ENCODE data around the gene KDM4C.
"Not testable (repeated sequence)": the region's sequence is repeated elsewhere in the genome, so short reads cannot be mapped to it uniquely, and the experiment has no call there.

The KDM4C gene

DNA sequence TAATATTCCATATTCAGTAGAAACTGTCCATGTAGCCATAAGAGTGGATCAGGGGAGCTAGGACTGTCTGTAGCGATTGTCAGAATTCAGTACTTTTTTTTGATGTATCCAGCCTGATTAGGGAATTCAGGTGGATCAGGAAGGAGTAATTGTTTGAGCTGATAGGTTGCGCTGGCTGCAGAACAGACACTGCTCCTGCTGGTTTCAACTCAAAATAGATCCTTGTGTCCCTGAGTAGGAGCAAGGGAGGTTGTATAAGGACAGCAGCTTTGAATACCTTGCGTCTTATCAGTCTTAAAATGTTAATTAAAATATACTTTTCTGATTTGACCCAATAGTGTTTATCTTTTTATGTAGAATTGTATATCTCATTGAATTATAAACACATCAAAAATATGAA, 229.6 kb downstream of the KDM4C start:
- no peak for DNase-seq

DNA sequence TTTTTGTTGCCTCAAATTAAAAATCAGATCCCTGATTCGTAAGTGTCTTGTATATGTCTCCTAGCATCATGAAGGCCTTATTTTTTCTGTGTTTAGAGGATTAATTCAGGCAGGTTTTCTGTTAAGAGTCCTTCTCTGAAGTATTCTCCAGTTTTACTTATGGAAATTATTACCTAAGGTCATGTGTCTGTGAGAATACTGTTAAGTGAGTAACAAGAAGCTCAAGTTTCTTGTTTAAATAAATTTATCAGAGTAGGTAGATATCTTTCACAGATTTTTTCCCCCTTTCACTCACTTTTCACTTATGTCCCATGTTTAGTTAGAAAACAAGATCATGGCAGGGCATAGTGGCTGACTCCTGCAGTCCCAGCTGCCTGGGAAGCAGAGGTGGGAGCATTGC, 233.6 kb downstream of the KDM4C start:
- no peak for DNase-seq

DNA sequence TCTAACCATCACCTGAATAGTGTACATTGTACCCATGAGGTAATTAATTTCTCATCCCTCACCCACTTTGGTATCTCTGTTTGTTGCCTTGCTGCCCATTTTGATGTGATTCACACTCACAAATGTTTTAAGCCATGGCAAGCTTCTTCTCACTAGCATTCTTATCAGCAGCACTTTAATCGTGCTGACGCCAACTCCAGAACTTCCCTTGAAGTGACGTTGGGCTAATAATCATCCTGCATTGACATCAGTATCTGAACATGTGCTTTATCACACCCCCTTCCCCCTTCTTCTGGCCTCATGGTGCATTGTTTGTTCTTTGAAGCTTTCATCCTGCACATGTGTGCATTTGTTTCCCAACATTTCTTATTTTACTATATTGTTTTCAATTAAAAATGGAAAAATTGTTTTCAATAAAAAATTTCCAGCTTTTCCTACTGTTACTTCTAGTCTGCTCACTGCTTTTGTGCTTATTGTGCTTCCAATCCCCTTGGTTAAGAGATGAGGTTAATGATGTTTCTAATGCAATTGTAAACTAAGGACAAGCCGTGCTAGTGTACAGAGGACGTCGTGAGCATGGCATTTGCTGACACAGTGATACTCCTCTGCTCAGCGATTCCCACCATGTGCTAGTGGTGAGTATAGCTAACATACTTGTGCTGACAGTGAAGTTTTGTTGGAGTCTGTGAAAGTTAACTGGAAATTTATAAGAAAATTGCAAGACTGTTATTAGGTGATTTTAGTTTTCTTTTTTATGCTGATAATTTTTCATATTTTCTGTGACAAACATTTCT, 238.5 kb downstream of the KDM4C start:
- DNase-seq = no peak

DNA sequence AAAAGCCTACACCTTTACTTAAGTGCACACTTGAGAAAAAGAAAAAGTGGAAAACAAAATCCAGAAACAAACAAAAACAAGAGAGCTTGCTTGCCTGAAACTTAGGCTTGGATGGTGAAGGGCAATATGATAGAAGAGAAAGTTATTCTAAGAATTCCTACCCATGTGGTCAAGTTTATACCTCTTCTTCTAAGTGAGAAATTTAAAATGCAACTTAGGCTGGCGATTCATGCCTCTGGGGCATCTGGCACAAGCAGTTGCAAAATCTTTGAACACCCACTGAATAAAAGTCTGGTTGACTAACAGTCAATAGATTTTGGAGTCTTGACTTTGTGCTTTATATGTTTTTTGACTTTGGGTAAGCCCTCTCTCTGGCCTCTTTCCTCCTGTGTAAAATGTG, 239.6 kb downstream of the KDM4C start:
- no peak for DNase-seq

DNA sequence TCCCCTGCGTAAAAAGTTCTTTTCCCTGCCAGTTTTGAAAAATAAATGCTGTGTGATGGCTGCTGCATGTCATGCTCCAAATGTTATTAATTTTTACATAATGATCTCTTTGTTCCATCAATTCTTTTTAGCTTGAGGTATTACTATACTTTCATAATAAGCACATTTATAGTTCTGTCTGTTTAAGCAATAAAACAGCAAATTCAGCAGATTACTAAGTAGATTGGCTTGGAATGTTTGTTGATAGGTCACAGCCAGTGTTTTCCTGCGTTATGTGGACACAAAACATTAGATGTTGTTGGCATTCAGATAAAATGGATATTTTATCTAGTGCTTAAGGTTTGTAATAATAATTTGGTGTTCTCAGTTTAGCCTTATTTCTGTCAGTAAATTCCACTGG, 242.0 kb downstream of the KDM4C start:
- no peak for DNase-seq

DNA sequence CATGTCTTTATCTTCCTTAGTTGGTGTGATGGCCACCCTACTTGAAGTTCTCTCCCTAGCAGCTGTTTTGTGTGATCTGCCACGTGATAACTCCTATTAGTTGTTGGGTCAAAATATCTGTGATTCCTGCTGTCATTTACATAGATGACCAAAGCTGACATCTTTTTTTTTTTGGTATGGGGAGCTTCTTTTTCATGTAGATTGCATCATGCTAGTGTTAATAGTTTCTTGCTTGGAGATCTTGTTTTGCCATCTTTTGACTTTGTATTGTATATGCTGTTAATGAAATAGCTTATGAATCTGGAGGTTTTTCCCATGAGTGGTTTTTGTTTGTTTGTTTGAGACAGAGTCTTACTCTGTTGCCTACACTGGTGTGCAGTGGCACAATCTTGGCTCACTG, 243.8 kb downstream of the KDM4C start:
- DNase-seq = no peak

DNA sequence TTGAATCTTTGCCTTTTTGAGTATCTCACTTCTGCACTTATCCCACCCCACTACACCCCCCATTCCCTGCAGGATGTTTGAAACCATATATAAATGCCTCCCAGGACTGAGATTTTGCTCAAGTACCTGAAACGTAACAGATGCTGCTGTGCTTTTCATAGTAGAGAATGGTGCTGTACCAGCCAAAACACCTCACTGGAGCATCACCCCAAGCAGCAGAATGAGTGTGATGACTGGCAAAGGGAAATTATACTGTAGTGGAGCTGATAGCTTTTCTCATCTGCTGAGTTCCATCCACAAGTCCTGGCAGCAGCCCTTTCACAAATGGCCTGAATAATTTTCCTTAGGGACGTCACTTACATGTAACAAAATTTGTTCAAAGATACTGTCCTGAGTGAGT, 246.1 kb downstream of the KDM4C start:
- no peak for DNase-seq

DNA sequence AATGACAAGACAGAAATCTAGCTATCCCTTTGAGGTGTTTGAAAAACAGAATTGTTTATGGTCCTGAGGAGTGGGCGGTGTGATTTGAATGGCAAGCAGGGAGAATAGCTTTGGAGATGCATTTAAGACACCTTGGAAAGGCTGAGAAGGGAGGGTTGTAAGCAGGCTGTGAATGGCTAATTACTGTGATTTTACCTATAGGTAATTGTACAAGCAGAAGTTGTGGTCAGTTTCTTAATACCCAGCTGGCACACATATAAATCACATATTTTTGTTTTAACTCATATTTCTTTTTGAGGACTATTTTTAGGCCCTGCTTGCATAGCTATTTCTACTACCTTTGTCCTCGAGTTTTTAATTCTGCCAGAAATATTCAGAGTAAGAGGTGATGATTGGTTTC, 248.6 kb downstream of the KDM4C start:
- no peak for DNase-seq

DNA sequence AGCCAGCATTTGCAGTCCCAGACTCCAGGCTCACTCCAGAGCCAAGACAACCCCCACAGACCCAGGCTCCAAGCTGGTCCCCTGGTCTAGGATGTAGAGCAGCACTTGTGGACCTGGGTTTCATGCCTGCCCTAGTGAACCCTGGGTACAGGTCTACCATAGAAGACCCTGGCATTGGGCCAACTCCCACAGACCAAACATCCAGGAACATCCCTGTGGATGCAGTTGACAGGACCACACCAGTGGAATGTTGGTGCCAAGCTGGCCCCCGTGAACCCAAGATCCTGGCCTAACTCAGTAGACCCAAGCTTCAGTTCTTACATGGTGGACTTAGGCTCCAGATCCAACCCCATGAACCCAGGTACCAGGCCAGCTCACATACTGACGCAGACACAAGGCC, 250.6 kb downstream of the KDM4C start:
- DNase-seq = no peak

DNA sequence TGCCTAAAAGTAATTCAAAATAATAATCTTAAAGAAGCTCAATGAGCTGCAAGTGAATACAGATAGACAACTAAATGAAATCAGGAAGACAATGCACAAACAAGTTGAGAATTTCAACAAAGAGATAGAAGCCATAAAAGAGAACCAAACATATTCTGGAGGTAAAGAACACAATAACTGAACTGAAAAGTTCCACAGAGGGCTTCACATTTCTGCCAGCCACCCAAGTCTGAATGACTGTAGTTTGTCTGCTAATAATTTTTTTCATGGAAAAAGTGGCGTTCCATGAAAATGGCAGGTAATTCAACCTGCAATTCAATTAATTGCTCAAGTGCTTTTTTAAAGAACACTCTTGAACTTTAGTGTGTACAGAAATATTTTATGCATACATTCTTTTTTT, 251.3 kb downstream of the KDM4C start:
- no peak for DNase-seq

DNA sequence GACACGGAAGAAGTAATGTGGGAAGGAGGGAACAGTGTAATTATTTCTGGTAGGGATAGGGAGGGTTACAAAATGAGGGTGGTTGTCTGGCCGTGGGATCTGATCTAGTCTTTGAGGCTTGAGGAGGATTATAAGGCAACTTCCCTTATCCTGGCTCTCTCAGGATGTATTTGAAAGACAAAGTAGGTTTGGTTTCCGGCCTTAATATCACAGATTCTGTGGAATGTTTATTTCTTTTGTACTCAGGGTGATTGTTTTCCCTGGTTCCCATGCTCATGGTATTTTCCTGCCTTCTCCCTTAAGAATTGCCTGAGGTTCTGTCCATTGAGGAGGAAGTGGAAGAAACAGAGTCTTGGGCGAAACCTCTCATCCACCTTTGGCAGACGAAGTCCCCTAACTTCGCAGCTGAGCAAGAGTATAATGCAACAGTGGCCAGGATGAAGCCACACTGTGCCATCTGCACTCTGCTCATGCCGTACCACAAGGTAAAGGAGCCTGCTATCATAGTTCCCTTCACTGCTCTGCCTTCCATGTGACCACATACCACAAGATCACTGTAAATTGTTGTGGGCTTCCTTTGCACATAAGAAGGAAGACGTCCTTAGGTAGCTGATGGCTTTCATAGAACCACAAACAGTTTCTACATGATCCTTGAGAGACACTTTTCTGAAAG, 253.8 kb downstream of the KDM4C start:
- no peak for DNase-seq

DNA sequence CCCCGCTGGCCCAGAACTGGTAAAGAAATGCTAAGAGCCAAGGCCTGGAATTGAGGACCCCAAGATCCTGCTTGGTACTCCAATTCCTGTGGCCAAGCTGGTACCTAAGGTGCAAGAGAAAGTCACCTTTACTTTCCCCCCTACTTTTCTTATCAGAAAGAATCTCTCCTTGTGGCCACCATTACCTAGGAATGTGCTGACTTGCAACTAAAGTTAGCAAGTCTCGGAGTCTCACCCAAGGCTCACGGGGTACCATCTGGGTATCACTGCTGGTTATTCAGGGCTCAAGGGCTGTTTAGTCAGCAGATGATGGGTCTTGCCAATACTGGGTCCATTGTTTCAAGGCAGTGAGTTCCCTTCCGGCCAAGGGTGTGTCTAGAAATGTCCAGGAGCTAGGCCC, 270.2 kb downstream of the KDM4C start:
- DNase-seq = no peak

DNA sequence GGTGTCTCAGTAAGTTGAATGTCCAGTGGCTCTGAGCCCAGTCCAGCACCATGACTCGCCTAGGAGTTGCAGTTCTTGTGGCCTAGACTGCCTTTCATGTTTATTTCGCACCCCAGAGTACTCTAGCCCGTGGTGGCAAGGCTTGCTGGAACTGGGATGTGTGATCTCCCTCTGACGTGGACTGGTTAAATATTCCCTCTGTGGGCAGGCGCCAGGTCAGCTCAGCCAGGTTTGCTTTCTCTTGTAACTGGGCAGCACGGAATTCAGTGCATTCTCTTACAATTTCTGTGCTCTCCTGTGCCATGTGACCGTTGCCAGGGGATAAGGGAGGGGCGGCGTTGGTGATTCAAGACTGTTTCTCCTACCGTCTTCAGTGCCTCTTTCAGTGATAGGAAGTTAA, 270.8 kb downstream of the KDM4C start:
- DNase-seq = no peak

DNA sequence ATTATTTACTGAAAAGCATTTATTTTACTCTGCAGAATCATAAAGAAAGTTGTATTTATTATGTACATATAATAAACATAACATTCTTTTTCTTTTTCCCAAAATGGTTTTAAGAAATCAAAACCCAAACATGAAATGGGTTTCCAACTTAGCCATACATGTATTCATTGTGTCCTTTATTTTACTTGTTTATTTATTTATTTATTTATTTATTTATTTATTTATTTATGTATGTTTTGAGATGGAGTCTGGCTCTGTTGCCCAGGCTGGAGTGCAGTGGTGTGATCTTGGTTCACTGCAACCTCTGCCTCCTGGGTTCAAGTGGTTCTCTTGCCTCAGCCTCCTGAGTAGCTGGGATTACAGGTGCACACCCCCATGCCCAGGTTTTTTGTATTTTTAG, 273.2 kb downstream of the KDM4C start:
- DNase-seq = not testable (repeated sequence)

DNA sequence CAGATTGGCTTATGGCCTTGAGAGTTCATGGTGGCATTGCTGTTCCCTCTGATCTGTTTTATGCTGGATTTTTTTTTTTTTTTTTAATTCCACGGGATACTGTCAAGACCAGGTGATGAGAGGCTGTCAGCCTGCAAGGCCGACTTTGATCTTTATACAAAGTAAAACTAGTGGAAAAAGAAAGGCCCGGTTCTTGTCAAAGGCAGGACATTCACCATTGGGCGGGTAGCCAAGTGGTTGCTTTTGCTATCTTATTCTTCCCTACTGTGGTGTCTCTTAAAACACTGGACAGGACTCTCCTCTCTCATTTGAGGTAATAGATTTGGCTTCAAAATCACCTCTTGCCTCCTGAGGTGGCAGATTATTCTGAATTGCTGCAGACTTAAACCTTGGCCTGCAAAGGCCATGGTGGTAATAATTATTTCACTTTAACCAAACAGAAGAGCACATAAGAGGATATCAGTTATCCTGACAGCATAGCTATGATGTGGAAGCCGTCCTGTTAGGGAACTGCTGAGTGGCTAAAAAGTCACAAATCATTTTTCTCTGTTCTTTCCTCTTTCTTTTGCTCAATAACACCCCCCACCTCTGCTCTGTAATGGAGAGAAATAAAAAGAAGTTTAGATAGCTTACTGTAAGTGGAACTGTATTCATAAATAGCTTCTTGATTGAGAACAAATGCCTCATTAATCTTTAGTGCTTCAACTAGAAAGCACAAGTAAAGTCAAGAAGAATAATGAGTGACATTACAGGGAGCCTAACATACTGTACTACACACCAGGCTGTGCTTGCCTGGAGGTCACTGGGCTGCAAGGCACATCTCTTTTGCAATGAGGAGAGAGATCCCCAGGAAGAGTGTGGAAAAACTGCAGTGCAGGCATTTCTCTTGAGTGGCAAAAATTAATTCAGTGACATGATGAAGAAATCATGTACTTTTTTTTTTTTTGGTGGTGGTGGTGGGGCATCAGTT, 275.6 kb downstream of the KDM4C start:
- DNase-seq = no peak

DNA sequence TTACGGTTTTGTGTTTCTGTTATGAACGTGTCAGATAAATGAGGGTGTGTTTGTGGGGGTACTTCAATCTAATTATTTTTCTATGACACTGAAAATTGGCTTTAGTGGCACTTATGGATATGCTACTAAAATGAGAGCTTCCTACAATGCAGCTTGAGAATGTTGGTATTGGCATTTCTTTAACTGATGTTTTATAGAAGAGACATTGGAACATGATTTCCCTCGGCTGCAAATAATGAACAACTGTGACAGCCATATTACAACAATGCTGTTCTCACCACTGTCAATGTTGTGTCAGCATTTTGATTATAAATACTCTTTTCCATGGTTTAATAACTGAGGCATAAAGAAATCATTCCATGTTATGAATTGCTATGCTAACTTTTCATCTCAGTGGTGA, 279.4 kb downstream of the KDM4C start:
- no peak for DNase-seq

DNA sequence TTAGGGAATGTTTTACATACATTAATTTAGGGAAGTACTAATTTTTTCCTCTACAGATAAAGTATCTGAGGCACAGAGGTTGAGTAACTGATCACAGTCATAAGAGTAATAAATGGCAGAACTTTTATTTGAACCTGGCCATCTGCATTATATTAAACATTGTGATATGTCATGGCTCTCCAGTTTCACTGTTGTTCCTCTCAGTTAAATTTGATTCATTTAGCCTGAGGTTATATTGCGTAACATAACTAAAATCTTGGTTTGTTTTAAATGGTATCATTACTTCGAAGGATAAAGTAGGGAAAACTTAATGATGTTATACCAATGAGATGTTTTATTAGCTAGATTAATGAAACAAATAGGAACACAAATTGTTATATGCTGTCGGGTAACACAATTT, 284.4 kb downstream of the KDM4C start:
- no peak for DNase-seq

DNA sequence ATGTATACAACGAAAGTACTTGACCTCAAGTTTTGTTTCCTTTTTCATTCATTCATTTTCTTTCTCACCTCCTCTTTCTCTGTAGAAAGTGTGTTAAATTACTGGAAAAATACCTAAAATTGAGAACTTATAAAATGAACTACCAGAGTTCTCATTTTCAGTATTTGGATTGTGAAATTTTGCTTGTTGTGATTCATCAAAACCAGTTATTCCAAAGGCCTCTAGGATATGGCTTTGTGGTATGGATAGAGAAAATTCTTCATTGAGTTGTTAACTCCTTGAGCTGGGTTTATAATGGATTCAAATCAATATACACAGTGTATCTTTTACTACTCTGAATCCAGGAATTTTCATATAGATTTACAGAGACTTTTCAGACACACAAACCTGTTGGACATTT, 287.6 kb downstream of the KDM4C start:
- DNase-seq = no peak

DNA sequence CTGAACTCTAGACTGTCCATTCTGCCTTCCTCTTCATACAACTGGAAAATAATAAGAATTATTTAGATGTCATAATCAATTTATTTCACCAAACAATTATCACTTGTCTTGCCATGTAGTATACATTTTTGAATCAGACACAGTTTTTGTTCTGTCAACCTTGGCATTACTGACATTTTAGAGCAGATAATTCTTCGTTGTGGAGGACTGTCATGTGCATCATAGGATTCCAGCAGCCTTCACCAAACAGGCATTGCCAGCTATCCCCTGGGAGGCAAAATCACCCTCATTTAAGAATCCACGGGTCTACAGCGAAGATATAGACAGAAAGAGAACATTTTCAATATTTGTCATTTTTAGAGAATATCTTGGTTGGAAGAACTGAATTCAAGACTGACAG, 293.9 kb downstream of the KDM4C start:
- DNase-seq = no peak

DNA sequence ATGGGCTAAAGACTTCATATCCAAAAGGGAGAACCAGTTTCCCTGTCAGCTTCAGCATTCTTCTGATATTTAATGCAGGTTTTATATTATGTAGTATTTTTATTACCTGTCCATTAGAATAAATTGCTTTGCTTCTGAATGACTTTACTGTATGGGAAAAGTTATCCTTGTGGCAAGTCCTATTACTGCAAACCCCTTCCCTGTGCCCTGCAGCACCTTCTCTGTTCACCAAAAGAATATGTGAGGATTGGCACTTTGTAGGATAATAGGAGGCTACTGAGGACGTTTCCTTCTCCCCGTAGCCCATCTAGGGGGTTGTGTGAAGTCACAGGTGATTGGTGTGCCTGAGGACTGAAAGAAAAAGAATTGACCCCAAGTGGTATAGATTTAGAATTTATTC, 296.1 kb downstream of the KDM4C start:
- no peak for DNase-seq

DNA sequence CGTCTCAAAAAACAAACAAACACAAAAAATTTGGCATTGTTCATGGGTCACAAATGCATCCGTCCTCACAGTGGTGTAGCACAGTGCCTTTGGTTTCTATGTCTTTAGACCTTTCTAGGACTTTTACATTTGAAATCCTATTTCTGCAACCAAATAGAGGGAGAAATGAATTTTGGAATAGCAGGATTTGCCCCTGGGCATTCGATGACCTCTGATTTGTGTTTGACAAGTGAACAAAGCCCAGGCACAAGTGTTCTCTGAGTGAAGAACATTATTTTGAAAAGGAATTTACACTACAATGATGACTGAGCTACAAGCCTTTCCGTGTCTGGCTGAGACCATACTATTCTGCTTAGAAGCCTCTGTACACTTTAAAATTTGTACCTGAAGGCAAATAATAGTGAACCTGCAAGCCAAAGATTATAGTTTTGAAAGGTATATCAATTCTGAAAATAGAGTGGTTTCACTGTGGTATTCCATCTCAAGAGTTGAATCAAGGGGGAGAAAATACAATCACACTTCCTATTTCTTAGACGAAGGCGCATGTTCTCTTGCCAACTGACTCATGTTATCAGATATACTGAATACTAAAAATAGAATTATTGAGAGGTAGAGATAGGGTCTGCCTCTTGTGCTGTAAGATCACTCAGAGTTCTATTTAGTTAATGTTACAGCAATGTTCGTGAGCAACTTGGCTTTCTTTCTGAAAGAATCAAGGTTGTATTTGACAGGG, 297.6 kb downstream of the KDM4C start:
- DNase-seq = no peak

DNA sequence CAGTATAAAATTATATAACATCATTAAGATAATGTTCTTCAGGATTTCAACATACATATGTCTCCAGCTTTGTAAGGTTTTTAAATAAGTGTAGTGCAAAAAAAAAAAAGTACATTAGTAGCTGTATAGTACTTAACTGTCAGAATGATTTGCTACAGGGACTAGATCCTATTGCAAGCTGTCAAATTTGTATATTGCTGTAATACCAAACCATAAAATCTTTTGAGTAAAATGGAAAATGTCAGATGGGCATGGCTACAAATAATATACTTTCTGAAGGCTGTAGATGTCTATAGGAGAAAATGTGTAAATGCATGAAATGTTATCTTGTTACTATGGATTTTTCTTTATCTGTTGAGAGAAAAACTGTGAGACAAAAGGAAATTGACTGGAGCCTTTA, 298.5 kb downstream of the KDM4C start:
- DNase-seq = no peak

DNA sequence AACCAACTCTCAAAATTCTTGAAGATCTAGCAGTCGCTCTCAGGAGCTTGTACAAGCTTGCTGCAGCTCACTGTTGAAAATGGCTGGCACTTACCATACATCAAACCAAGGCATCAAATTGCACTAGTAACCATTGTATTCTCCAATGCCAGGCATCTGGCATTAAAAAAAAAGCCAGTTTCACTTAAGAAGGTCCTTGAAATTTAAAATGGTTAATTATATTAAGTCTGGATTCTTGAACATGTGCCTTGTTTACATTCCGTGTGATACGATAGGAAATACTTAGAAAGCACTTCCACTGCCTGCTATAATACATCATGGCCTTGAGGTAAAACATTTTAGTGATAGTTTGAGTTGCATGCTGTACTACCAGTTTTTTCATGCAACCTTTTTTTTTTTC, 300.7 kb downstream of the KDM4C start:
- DNase-seq = no peak

Measured in femur (tissue), 1 donor.